Activated T-cell treated with anti-CD3 and anti-CD28 coated beads for 1 hour (primary cell): Measurements from ENCODE around the gene TSPAN32.

Experiments
- DNase-seq: peaks from one replicate; pipeline ENCODE4 v3.0.0-alpha.2; 2020; ENCODE audit warnings: low read depth

Gene TSPAN32

DNA sequence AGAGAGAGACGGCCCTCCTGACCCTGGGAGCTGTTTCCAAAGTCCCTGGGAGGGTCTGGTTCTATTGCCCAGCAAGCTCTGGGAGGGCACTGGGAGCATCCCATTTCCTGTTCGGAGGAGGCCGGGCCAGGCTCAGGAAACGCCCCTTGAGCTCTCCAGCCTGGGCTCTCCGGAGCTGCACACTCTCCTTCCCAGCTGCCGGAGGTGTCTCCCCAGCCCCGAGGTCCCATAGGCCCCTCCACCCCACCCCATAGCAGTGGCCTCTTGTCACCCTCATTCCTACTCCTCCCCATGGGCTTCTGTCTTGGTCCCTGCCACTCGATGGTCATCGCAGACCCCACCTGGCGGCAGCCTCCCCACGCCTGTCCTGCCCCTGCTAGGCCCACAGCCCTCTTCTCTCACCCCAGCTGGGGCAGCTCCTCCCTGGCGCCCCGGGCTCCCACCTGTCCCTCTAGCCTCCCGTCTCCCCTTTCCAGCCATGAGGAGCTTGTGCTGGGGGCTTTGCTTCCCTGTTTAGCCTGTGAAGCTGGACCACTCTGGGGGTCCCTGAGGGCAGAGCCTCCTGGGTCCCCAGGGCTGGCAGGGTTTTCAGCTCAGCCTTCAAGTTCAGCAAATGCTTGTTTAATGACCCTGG, 2.8 kb downstream of the TSPAN32 start:
- no peak for DNase-seq

DNA sequence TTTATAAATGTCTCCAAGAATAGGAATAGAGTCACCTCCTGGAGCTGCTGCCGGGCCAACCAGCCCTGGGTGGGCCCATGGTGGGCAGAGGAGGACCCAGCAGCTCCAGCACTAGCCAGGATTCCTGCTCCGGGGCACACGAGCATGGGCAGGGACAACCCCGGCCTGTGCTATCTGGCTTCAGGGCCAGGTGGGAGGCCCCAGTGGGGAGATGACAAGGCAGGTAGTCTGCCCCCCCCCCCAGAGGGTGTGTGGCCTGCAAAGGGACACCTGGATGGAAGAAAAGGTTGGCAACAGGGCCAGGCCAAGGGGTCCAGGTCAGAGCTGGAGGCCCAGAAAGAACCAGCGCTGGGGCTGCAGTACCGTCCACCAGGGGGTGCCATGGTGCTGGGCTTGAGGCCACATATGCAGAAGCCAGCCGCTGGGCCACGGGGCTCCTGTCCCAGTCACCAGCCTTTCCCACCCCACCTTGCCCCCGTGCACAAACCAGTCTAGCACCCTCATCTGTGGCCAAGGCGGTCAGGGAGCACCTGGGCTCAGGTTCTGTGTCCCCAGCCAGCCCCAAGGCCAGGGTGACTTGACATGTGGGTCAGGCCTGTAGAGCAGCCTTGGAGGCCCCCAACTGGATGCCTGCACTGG, 3.4 kb downstream of the TSPAN32 start:
- peak; percentile 83 for DNase-seq

DNA sequence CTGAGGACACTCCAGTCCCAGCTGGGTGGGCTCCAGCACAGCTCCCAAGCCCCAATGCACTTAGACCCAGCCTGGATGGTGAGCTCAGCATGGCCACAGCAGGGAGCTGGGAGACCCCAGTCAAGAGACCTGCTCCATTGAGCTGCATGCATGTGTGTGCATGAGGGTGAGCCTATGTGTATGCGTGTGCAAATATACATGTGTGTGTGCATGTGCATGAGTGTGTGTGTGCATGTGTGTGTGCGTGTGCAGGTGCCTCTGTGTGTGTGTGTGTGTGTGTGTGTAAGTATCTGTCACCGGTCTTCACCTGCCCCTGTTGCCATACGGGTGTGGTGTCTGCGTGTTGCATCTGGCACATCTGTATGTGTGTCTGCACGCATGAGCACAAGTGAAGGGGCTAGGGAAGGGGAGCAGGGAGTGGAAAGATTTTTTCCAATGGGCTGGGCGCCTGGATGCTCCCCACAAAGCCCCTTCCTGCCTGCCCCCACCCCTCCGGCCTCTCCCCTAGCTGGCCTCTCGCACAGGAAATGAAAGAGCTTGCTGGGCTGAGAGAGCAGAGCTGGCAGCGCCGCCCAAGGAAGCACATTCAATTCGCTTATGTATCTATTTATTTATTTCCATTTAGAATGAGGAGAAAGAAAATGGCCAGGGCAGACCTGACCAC, 4.1 kb downstream of the TSPAN32 start:
- no peak for DNase-seq

DNA sequence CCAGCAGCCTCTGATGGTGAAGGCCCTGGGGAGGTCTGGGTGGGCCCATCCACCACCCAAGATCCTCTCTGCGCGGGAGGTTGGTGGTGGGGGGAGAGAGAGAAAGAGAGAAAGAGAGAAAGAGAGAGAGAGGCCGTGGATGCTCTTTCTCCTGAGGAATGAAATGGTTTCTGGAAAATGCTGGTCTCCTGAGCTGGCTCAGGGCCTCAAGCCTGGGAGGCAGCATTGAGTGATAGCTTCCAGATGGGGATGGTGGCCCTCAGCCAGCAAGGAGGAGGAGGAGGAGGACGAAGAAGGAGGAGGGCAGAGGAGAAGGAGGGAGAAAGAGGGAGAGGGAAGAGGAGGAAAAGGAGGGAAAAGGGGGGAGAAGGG, 4.6 kb downstream of the TSPAN32 start:
- DNase-seq, result no peak

DNA sequence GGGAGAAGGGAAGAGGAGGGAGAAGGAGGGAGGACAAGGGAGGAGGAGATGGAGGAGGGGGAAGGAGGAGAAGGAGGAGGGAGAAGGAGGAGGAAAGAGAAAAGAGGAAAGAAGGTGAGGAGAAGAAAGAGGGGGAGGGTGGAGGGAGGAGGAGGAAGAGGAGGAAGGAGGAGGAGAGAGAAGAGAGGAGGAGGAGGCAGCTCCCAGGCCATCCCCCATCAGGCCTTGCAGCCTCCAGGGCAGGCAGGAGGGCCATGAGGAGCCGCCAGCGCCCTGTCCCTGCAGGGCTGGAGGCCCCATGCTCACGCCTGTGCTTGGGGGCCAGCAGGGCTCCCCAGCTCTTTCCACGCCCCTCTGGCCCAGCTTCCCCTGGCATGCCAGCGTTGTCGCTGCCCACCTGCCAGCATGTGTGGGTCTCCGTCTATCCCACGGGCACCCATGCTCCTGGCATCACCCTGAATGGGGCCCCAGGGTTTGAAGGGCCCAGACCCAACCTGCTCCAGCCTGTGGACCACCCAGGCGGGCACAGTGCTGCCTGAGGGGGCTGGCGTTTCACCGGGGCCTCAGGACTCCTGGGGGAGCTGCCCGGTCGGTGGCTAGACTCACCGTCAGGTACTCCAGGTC, 5.2 kb downstream of the TSPAN32 start:
- DNase-seq, result no peak

DNA sequence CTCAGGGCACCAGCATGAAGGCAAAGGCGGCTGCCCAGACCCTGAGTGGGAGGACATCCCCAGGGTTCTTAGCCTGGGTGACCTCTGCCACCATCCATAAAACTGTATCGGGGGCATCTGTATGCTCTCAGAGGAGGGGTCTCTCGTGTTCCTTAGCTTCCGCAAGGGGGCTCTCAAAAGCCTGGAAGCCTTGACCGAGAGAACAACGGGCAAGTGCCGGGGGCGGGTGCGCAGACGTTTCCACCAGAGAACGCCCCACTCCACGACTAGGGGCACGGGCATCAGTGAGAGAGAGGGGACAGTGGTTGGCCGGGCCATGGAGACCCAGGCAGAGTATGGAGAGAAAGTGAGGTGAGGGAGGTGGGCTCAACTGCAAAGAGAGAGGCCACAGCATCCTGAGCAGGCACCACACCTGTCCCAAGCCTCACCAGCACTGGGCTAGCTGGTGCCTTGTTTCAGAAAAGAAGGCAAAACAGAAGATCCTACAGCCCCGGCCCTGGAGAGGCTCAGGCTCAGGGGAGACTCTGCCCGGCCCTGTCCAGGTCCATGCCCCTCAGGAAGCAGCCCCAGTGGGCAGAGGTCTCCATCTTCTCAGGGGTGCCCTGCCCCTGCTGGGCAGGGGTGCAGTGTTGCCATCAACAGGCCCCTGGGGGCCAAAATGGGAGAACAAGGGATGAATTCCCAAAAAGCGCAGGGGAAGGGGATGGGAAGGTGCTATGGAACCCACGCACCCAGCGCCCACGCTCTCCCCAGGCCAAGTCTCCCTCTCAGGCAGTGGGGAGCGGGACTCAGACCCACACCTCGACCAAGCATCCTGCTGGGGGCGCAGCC, 5.9 kb downstream of the TSPAN32 start:
- DNase-seq, result no peak

DNA sequence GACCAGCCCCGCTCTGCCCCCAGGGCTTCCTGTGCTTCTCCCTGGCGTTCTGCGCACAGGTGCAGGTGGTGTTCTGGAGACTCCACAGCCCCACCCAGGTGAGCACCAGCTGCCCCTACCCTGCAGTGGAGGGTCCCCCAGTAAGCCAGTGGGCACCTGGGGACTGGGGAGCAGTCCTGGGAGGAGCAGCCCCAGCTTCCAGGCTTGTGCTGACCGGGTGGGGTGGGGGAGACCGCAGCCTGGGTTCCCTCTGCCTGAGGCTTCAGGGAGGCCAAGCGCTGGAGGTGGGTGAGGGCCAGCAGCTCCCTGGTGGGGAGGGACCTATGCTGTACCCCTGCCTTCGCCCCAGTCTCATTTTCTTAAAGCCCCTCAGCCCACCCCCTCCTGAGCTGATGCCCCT, 6.9 kb downstream of the TSPAN32 start:
- DNase-seq, result no peak

DNA sequence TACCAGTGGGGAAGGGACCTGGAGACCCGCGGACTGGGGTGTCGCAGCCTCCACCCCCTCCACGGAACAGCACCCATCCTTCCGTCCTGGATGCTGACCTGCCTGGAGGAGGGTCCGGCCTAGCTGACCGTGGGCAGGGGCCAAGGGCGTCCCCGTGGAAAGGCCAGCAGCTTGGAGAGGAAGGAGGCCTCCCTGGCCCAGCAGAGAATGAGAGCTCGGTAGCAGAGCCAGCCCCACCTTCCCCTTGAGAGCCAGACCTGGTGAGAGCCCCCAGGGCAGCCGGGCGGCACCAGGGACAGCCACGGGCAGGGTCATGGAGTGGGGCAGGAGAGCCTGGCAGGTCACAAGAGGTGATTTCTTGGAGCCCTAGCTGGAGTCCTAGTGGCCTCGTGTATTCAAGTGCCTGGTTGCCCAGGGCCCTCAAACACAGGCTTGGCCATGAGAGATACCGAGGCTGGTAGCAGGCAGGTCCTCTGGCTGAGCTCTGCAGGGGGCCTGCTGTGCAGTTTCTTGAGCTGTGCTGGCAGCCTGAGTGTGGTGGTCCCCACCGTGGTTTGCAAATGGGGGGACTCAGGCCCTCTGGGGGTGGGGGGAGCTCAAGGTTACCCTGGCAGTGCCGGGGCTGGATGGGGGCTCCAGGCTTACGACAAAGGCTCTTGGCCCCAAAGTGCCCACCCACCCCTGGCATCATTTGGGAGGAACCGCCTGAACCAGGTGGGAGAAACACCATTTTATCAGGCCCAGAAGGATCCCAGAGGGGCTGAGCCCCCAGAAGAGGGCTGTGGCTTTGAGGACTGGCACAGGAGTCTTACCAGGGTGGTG, 7.6 kb downstream of the TSPAN32 start:
- DNase-seq, result no peak

DNA sequence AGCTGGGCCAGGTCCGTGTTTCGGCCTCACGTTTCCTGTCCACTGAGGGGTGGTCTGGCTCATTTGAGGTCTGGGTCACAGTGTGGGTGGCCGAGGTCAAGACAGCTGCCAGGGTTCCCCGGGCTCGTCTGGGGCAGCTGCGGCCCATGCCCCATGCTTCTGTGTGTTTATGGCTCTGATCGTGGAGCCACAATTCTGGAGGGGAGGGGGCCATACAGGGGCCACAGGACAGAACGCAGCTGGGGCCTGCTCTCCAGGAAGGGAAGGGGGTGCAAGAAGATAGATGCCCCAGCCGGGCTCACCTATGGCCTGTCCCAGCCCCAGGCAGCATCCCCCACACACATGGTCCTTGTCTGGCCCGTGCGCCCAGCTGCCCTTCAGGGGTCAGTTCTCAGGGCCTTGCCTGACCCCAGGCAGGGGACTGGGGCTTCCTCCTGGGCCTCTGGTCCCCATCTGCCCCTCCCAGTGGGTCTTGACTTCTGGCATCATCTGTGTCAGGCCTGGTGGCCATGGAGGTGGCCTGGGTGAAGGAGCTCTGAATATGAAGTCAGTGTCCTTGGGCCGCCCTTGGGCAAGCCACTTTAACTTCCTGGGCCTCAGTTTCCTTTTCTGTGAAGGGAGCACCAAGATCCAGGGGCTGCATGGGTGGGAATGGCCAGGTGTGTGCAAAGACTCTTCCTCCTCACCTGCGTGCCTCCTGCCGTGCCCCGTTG, 8.4 kb downstream of the TSPAN32 start:
- DNase-seq, result no peak

DNA sequence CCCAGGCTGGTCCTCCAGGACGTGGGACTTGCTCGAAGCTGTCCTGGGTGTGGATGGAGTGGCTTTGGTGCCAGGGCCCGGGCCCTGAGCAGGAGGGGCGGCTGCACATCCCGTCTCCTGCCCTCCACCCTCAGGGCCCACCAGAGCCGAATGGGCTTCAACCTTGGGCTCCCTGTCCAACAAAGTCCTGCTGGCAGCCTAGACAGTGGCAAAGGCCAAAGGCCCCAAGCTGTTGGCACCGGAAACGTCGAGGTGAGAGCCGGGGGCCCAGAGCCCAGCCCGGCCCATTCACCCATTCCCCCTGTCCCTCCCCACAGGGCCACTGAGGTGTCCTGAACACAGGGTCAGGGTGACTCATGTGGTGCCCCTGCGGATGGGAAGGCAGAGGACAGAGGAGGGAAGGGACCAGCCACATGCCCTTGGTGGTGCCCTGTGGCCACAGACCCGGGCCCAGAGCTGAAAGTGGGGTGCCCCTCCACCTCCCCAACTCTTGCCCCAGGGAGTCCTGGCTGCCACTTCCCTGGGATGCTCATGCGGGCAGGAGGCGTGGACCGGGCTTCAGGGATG, 9.1 kb downstream of the TSPAN32 start:
- DNase-seq, result no peak

DNA sequence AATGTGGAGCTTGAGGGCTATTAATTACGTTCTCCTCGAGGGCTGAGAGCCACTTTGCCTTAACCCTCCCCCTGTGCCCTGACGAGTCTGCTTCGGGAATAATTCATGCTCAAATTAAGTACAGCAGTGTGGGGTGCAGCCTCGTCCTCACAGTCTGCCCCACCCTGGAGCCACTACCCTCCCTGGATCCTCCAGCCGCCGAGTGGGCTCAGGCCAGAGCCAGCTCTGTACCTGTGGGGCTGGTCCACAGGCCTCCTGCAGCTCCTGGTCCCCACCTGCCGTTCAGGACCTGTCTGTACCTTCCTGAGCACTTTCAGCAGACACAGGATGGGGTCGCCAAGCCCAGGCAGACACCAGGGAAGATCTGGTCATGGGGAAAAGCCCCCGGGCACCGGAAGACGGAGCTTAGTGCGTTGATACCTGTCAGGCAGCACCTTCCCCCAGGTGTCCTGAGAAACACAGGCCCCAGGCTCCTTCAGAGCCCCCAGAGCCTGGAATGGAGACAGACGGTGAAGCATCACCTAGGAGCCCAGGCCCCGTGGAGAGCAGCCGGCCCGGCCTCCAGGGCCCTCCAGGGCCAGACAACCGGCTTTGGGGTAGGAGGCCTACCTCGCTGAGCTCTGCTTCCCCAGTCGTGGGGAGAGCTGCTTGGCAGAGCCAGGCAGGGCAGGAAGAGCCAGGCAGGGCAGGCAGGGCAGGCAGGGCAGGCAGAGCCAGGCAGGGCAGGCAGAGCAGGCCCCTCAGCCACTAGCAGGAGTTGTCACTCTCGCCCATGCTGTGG, 9.7 kb downstream of the TSPAN32 start:
- no peak for DNase-seq

DNA sequence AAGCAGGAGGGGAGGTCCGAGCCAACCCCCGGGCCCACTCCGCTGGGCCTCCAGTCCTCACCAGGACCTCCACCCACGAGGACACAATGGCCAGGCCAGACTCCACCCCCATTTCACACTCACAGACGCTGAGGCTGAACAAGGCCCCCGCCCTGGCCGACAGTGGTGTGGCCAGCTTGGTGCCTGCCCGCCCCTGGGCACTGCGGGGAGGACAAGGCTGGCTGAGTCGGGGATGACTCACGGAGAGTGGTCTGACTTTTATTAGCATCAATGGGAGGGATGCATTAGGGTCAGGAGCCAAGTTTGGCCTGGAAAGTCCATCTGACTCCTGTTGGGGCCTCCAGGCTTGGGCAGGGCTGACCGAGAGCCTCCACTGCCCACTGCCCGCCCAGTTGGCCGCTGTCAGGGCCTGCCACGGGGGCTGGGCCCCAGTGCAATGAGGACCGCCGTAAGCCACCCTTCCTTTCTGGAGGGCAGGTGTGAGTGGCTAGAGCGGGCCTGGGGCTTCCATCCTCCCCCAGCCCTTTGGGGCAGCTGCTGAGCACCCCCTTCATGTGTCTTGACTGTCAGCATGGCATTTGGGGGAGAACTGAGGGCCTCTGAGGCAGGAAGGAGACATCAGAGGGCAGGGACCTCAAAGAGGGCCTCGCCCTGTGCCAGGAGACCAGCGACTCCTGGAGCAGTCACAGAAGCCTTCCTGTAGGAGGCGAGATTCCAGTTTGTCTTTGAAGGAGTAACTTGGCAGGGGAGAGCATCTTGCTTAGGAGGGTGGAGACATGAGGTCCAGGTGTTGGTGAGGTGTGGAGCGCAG, 10.6 kb downstream of the TSPAN32 start:
- DNase-seq, result no peak

DNA sequence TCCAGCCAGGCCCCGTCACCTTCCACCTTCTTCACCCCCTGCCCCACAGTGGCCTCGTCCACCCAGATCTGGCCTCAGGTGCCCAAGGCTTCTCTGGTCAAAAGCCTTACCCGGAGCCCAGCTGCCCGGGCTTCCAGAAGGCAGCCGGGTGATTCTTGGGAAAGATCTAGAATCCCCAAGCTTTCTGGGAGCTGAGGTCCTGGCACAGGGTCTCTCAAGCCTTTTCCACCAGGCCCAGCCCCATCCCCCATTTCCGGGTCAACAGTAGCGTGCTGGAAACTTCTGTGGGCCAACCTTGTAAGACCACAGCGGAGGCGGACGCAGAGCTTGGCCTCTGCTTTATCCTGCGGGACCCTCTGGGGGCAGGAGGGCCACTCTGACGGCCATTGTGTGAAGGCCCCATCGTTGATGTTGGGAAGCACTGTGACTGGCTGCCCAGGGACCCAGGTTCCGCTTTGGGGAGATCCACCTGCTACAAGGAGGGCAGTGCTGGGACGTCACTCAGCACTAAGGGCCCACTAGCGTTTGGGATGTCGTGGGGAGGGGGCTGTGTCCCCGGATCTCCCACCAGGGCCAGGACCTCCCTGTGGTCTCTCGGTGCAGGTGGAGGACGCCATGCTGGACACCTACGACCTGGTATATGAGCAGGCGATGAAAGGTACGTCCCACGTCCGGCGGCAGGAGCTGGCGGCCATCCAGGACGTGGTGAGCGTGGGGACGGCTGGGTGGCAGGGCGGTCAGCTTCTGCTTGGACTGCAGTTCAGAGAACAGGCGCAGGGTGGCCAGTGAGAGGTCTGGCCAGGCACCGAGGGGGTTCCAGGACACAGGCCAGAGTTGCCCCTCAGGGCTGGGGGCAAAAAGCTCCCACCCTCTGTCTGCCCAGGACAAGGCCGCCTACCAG, 11.5 kb downstream of the TSPAN32 start:
- DNase-seq, result no peak

DNA sequence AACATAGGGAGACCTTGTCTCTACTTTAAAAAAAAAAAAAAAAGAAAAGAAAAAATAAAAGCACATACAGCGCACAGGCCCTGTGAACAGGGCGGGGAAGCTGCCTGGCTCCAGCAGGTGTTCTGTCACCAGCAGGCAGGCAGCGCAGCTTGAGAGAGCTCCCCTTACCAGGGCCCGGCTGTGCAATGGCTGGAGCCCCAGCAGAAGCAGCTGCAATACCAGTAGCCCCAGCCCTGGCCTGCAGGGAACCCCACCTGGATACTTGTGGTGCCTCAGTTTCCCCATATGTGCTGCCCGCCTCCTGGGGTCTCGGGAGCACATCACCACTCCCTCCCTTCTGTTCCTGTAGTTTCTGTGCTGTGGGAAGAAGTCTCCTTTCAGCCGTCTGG, 12.3 kb downstream of the TSPAN32 start:
- no peak for DNase-seq

DNA sequence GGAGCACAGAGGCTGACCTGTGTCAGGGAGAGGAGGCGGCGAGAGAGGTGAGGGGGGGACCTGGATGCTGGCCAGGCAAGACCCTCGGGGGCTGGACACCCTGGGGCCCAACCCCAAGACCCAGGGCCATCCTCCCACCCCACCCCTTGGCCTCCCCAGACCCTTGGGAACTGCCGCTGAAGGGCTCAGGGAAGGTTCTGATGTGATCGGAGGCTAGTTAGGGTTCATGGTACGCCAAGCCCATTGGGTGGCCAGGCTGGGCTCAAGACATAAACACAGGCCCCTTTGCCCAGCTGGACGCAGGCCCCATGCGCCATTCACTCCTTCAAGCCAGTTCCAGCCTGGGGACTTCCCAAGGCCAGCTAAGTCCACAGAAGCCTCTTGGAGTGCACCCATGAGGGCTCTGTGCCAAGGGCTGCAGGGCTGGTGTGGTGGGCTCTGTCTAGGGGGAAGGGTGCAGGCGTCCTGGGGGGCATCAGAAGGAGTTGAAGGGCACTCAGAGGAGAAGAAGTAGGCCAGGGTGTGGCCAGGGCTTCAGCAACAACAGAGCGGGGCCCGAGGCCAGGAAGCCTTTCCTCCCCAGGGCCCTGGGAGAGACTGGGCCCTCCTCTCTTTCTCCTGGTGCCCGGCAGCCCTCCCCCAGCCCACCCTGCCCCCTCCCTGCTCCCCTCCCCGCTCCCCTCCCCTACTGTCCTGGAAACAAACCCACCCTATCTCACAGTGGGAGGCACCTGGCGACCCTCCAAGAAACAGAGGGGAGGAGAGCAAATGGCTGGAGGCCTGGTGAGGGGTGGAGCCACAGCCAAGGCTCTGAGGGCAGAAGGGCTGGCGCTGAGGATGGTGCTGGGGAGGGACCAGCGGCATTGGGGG, 12.9 kb downstream of the TSPAN32 start:
- no peak for DNase-seq

DNA sequence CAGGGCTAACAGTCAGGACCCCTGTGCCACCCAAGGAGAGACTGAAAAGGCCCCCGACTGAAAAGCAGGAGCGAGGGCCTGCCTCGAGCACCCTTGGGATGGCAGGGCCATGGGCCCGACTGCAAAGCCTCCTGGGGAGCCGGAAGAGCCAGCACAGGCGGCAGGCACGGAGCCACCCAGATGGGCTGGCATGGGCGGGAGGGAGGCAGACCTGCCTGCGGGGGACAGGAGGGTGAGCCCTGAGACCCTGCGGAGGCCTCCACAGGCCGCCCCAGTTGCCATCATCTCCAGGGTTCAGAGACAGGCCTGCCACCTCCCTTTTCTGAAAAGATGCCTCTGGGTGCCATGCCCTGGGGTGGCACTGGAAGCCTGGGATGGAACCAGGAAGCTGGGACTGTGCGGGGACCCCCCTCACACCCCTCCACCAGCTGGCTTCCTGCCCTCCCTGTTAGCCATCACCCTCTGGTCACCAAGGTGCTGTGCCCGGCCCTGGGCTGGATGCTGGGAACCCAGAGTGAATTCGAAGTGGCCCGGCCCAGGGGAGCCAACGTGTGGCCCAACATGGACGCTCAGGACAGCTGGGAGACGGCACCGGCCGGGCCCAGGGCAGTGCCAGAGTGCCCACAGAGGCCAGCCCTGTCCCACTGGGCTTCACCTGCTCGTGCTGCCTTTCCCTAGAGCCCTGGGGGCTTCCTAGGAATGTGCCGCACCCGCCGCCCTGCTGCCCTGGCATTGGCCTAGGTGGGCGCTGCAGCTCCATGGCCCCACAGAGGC, 13.8 kb downstream of the TSPAN32 start:
- DNase-seq, result no peak
